CD4-positive, alpha-beta T cell treated with Interleukin-4 for 1 hour (primary cell): ENCODE data around the gene SS18.

ENCODE experiments used
- DNase-seq, 2 donors: peaks; one replicate each; pipeline ENCODE4 v3.0.0-alpha.2; 2020 to 2022

Gene SS18

GRCh38 chr18:26071020-26071419 is 19.4 kb downstream of the SS18 start:
- DNase-seq = no peak

DNA sequence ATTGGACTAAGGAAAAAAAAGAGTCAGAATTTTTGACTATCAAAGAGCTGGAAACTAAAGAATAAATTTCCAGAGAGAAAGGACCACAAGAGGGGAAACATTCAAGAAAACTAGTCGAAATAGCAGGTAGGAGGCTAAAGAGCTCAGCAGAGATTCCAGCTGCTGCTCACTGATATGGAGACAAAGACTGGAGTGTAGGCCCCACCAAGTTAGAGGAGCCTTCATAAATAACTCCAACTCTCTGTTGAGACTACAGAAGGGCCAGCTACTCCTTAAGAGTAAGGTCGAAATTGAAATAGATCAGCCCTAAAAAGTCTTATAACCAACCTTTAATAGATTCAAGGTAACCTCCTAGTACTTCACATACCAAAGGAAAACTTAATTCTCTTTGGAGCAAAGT is 31.1 kb downstream of the SS18 start:
- DNase-seq = no peak

GRCh38 chr18:26057344-26057773 is 33.1 kb downstream of the SS18 start:
- DNase-seq = no peak

DNA sequence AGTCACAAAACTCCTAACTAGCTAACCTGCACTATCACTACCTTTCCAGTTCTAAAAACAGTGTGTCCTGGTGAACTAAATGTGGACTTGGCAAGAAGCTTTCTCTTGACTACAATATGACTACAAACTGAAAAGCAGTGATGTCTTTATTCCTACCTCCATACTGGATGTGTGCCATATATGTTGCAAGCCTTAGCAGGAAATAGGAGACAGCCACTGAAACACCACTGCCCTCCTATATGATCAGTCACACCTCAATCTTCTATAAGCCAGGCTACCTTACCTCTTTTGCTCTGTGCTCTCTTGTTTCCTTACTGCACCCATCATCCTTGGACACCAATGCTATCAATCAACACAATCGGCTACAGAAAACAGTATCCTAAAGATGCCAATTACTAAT is 34.1 kb downstream of the SS18 start:
- DNase-seq = no peak

GRCh38 chr18:26052505-26052904 is 37.9 kb downstream of the SS18 start:
- no peak for DNase-seq

DNA sequence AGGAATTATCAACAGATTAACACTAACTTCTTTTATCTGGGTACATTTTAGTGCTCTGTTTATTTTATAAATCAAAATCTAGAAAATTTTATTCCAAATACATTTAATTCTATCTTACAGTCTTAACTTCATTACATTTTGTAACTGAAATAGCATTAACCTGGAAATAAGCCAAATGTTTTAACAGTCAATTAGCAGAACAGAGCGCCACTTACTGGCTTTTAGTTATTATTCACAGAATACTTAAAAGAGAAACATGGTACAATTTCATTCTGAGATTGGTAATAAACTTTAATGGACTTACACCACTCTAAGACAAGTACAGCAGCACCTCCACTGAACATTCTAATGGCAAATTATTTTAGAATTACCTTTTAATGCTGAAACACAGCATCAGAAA is 38.6 kb downstream of the SS18 start:
- no peak for DNase-seq

DNA sequence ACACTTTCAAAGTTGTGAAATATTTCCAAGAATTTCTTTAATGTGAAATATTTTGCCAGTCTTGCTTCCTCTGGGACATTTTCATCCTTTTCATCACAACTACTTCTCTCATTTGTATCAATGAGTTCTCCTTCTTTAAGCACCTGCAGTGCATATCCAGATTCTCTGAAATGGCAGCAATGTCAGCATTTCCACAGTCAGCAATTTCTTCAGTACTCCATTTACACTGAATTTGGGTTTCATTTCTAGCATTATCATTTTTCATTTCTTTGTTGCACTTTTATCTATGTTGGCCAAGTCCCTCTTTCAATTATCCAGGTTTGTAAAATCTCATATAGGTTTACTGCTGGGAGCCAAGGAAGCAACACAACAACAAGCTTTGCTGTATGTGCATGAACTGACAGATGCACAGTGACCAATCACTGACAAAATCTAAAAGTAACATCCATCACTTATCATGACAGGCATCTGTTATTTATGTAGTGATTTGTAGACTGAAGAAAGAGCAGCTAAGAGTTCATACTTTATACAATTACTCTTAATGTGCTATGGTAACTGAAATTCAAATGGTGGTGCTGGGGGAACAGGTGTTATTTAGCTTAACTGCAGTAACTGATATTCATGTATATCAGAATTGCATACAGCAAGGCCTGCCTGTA is 43.9 kb downstream of the SS18 start:
- DNase-seq = no peak

DNA sequence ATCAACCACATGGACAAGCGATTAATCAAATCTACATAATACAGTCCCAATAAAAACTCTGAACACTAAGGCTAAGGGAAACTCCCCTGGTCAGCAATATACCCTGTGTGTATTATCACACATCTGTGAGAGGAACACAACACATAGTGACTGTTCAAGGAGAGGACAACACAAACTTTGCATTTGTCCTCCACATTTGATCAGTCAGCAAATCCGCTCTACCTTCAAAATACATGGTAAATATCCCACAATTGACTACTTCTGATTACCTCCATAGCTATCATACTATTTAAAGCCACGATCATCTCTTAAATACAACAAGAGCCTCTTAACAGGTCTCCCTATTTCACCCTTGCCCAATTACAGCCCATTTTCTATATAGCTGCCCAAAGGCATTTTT is 45.6 kb downstream of the SS18 start:
- no peak for DNase-seq

DNA sequence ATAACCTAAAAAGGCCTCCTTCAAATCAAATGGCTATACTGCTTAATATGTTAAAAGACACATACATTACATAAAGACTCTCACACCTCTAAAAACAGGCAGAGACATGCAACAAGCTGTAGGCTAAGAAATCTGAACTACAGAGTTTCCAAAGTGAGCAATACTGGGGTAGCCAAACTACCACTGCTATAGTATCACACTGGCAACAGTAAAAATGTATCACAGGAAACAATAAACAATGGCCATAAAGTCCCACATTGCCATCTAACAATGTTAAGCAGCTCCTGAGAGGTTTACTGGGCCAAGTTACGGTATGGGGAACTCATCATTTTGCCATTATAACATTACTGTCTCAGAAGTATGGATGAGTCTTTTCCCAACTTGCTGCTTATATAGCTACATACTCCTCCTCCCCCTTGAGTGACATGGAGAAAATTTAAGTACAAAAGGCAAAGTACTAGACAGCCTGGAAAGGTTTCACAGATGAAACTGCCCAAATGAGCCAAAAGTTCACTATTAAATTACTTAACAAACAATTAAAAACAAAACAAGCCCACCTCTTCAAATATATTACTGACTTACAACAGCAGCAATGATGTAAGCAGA is 50.3 kb downstream of the SS18 start:
- DNase-seq = no peak

- no peak for DNase-seq
These were observed 51.2 kb downstream of the SS18 start for GRCh38 chr18:26039203-26039602.

GRCh38 chr18:26036635-26037034 is 53.8 kb downstream of the SS18 start:
- no peak for DNase-seq

- DNase-seq = no peak
These were observed 55.4 kb downstream of the SS18 start for GRCh38 chr18:26034850-26035497.

DNA sequence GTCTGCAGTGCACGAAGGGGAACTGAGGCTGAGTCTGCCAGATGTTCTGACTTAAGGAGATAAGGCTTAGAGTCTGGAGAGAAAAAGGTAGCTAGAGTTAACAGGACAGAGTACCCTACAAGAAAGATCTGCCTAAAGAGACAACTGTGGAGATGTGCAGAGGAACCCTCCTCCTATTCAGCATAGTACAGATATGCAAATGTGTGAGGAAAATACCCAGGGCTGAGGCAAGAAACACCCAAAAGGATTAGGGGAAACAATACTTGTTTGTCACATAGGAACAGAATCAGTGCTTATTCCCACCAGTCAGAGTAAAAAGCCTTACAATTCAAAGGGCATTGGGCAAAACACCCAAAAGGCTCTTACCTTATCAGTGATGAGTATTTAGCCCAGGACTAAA is 67.8 kb downstream of the SS18 start:
- no peak for DNase-seq

- DNase-seq = no peak
These were observed 69.2 kb downstream of the SS18 start for GRCh38 chr18:26021061-26021754.

GRCh38 chr18:26017929-26018328 is 72.5 kb downstream of the SS18 start:
- DNase-seq = no peak

- no peak for DNase-seq
These were observed 76.0 kb downstream of the SS18 start for GRCh38 chr18:26014462-26014861.

DNA sequence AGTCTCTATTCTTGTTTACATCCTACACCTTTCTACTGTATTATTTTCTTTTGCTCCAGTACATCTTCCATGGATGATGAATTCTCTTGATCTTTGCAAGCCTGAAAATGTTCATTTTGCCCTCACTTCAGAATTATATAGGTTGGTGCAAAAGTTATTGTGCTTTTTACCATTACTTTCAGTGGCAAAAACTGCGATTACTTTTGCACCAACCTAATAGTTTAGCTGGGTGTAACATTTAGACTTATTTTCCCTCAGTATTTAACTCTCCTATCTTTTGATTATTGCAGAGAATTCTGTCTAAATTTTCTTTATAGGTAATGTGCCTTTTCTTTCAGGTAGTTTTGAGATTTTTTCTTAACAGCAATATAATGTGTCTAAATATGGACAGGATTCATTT is 81.8 kb downstream of the SS18 start:
- no peak for DNase-seq

DNA sequence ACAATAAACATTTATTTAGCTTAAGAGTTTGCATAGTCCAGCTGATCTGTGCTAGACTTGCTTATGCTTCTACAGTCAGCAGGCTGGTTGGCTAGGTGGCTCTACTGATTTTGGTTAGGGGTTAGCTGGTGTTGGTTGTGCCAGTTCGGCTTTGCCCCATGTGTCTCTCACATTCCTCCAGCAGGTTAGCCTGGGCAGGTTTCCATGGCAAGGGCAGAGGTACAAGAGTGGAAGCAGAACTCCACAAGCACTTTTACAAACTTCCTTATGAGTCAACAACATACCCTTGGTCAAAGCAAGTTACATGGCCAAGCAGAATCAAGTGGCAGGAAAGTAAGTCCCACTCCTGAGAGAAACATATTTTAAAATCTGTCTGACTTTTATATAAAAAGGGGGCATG is 82.3 kb downstream of the SS18 start:
- no peak for DNase-seq

GRCh38 chr18:26005950-26006349 is 84.5 kb downstream of the SS18 start:
- no peak for DNase-seq

DNA sequence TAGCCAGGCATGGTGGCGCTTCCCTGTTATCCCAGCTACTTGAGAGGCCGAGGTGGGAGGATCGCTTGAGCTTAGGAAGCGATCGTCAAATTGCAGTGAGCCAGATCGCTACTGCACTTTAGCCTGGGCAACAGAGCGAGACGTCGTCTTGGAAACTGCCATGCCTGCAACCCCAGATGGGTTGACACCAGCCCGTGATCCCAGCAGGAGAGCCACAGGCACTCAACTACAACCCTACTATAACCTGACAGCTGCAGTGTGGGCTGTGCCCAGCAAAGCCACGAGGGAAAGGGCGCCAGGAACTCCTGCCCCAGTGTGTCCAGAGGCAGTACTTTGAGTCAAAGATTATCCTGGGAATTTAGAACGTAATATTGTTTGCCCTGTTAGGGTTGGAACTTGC is 85.6 kb downstream of the SS18 start:
- no peak for DNase-seq

GRCh38 chr18:26003817-26004216 is 86.6 kb downstream of the SS18 start:
- DNase-seq = no peak

DNA sequence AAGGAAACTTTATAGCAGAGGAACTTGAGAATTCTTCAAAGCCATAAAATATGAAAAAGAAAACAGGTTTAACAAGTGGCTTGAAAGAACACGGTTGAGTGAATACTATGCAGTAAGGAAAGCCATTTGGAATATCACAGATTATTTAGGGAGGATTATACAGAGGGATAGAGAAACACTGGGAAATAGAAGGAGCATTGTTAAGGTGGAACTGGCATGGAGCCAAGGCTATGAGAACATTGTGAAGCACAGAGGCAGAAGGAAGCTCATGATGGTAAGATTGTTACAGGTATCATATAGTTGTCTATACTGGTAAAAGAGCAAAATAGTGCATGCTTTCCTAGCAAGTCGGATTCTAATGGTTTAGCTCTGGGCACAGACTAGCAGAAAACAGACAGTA is 87.1 kb downstream of the SS18 start:
- DNase-seq = no peak

DNA sequence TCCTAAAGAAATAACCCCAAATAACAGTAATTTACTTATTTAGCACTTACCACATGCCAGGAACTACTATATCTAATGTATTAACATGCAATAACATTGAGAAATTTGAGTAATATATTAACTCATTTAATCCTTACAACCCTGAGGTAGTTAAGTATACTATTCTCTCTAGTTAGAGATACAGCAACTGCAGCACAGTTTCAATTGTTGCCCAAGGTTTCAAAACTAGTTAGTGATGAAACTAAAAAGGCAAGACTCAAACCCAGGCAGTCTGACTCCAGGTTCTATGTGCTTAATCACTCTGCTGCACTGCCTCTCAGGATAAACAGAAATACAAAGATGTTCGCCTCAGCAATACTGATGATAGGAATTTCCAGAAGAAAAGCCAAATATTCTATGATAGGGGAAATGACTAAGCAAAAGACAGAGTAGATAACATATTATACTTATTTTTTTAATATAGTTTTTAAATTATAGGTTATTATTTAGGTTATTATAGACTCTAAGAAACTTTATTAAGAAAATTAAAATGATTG is 88.0 kb downstream of the SS18 start:
- no peak for DNase-seq

GRCh38 chr18:25998461-25998860 is 92.0 kb downstream of the SS18 start:
- DNase-seq = no peak
